Effector memory CD4-positive, alpha-beta T cell (primary cell): ENCODE measurements around the gene PRTN3.
"Not testable (repeated sequence)": the region's sequence is repeated elsewhere in the genome, so short reads cannot be mapped to it uniquely, and the experiment has no call there.

Experiments used
- DNase-seq, 3 donors: peaks; one replicate each; pipeline ENCODE4 v3.0.0-alpha.2; 2020
- H3K27ac ChIP-seq: 2 replicates; pipeline ENCODE4 v1.7.0; 2013; ENCODE audit warnings: mild to moderate bottlenecking, low read length, moderate library complexity; ENCODE audit not compliant: insufficient read depth, poor library complexity, severe bottlenecking
- H3K27me3 ChIP-seq: replicated peaks from 2 replicates; pipeline ENCODE4 v1.7.0; 2013; ENCODE audit warnings: mild to moderate bottlenecking, low read length; ENCODE audit not compliant: insufficient read depth, control insufficient read depth, poor library complexity, severe bottlenecking
- H3K36me3 ChIP-seq: 2 replicates; pipeline ENCODE4 v1.7.0; 2013; ENCODE audit warnings: mild to moderate bottlenecking, low read length, moderate library complexity; ENCODE audit not compliant: control insufficient read depth, insufficient read depth
- H3K4me1 ChIP-seq: 2 replicates; pipeline ENCODE4 v1.7.0; 2013; ENCODE audit warnings: low read length, mild to moderate bottlenecking; ENCODE audit not compliant: control insufficient read depth, insufficient read depth, poor library complexity, severe bottlenecking
- H3K4me3 ChIP-seq: 2 replicates; pipeline ENCODE4 v1.7.0; 2013; ENCODE audit warnings: low read length, low read depth, mild to moderate bottlenecking; ENCODE audit not compliant: insufficient read depth, poor library complexity, severe bottlenecking
- H3K9me3 ChIP-seq: 2 replicates; pipeline ENCODE4 v1.7.0; 2013; ENCODE audit warnings: mild to moderate bottlenecking, low read length, moderate library complexity; ENCODE audit not compliant: control insufficient read depth

Gene PRTN3

DNA sequence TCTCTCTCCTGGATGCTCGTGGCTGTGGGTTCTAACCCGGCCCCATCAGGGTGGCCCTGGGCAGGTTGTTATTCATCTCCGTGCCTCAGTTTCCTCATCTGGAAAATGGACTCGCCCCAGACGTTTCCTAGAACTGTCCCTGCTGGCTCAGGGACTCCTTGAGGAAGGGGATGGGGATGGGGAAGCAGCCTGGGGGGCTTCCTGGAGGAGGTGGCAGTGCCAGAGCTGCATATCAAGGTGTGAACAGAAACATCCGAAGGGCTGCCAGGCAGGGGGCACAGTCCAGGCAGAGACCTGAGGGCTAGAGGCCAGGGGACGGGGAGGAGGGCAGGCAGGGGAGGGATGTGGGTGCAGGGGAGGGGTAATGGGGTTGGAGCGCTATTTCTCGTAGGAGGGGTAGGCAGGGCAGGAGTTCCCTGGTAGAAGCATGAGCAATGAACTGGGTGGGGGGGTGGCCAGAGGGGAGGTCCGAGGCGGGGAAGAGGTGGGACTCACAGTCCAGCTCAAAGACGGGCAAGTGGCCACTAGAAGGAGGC lies 7.7 kb downstream of the PRTN3 start:
- H3K36me3 ChIP-seq: no peaks in the 10 kb centered on the region
- no peak for DNase-seq
- no peak overlapping the region for H3K4me3 ChIP-seq
- peaks cover 36% of the 10 kb centered on the region for H3K27me3 ChIP-seq
- H3K27ac ChIP-seq: no peak overlapping the region
- peaks cover 4% of the 10 kb centered on the region for H3K4me1 ChIP-seq
- H3K9me3 ChIP-seq: no peaks in the 10 kb centered on the region

DNA sequence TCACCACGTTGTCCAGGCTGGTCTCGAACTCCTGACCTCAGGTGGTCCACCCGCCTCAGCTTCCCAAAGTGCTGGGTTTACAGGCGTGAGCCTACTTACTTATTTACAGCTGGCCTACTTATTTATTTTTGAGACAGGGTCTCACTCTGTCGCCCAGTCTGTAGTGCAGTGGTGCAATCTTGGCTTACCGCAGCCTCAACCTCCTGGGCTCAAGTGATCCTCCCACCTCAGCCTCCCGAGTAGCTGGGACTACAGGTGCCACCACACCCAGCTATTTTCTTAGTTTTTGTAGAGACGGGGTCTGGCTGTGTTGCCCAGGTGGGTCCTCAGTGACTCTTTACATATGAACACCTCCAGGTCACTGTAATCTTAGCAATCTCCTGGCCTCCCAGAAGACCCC lies 8.4 kb downstream of the PRTN3 start:
- not testable (repeated sequence) for H3K4me3 ChIP-seq, H3K36me3 ChIP-seq, H3K27ac ChIP-seq, DNase-seq, H3K4me1 ChIP-seq, H3K9me3 ChIP-seq
- H3K27me3 ChIP-seq: peaks cover 34% of the 10 kb centered on the region

GRCh38 chr19:850221-850978 lies 9.6 kb downstream of the PRTN3 start:
- no peaks in the 10 kb centered on the region for H3K4me1 ChIP-seq
- no peak overlapping the region for H3K27ac ChIP-seq
- DNase-seq: no peak
- H3K9me3 ChIP-seq: no peaks in the 10 kb centered on the region
- no peak overlapping the region for H3K4me3 ChIP-seq
- peaks cover 30% of the 10 kb centered on the region for H3K27me3 ChIP-seq
- no peaks in the 10 kb centered on the region for H3K36me3 ChIP-seq

DNA sequence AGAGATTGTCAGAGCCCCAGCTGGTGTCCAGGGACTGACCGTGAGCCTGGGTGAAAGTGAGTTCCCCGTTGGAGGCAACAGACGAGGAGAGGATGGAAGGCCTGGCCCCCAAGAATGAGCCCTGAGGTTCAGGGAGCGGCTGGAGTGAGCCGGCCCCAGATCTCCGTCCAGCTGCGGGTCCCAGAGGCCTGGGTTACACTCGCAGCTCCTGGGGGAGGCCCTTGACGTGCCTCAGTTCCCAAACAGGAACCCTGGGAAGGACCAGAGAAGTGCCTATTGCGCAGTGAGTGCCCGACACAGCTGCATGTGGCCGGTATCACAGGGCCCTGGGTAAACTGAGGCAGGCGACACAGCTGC lies 10.2 kb downstream of the PRTN3 start:
- Histone ChIP-seq H3K27me3 (peaks cover 30% of the 10 kb centered on the region), H3K27ac (no peak overlapping the region), H3K9me3 (no peaks in the 10 kb centered on the region), H3K4me3 (no peak overlapping the region), H3K4me1 (no peaks in the 10 kb centered on the region), H3K36me3 (no peaks in the 10 kb centered on the region)
- DNase-seq: no peak

DNA sequence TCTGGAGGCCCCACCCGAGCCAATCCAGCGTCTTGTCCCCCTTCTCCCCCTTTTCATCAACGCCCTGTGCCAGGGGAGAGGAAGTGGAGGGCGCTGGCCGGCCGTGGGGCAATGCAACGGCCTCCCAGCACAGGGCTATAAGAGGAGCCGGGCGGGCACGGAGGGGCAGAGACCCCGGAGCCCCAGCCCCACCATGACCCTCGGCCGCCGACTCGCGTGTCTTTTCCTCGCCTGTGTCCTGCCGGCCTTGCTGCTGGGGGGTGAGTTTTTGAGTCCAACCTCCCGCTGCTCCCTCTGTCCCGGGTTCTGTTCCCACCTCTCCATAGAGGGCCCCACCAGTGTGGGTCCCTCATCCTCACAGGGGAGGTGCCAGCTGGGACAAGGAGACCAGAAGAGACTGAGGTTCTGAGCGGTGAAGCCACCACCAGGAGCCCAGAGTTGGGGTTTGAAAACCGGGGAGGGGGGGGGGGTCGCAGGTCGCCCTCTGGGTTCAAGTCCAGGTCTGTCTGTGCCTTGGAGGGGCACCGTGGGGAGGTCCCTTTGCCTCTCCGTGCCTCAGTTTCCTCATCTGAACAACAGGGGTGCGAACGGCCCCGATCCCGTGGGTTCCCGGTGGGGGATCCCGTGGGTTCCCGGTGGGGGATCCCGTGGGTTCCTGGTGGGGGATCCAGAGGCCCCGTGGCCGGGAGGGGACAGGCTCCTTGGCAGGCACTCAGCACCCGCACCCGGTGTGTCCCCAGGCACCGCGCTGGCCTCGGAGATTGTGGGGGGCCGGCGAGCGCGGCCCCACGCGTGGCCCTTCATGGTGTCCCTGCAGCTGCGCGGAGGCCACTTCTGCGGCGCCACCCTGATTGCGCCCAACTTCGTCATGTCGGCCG lies 11.6 kb downstream of the PRTN3 start, which contains the start of gene ELANE:
TSS of gene ELANE (plus strand) at position 168 of the 878 bp plus-strand sequence. CDS start at position 194, 26 bp downstream.
- H3K36me3 ChIP-seq: no peaks in the 10 kb centered on the region
- H3K4me3 ChIP-seq: no peak within 1 kb of the TSS
- no peak for DNase-seq
- H3K27ac ChIP-seq: no peak within 1 kb of the TSS
- H3K4me1 ChIP-seq: no peaks in the 10 kb centered on the region
- no peaks in the 10 kb centered on the region for H3K9me3 ChIP-seq
- H3K27me3 ChIP-seq: peaks cover 30% of the 10 kb centered on the region

- DNase-seq: no peak
- Histone ChIP-seq H3K27ac (no peak overlapping the region), H3K9me3 (no peaks in the 10 kb centered on the region), H3K4me3 (no peak overlapping the region), H3K36me3 (no peaks in the 10 kb centered on the region), H3K27me3 (peaks cover 30% of the 10 kb centered on the region), H3K4me1 (no peaks in the 10 kb centered on the region)
These were observed 12.3 kb downstream of the PRTN3 start for GRCh38 chr19:853014-853585.

- H3K27me3 ChIP-seq: peaks cover 24% of the 10 kb centered on the region
- not testable (repeated sequence) for DNase-seq, H3K27ac ChIP-seq, H3K36me3 ChIP-seq, H3K9me3 ChIP-seq, H3K4me1 ChIP-seq, H3K4me3 ChIP-seq
These were observed 12.9 kb downstream of the PRTN3 start for GRCh38 chr19:853614-854220.

DNA sequence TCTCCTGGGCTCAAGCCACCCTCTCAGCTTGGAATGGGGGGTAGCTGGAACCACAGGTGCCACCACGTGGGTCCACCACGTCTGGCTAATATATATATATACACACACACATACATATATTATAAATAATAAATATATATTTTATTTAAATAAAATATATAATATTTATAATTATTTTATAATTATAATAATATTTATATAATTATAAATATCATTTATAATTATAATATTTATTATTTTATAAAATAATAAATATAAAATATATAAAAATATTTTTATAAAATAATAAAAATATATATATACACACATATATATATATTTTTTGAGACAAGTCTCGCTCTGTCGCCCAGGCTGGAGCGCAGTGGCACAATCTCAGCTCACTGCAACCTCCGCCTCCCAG lies 13.8 kb downstream of the PRTN3 start:
- H3K4me1 ChIP-seq: no peaks in the 10 kb centered on the region

DNA sequence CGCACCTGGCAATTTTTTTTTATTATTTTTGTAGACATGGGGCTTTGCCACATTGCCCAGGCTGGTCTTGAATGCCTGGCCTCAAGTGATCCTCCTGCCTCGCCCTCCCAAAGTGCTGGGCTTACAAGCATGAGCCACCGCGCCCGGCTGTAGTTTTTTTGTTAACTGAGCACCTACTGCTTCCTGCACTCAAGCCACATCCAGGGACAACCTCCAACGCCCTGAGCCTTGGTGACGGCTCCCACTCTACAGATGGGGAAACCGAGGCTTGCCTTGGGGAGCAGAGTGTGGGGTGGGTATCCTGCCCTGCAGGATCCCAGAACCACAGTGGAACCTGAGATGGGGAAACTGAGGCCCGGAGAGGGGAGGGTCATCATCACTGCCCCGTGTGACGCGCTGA lies 14.3 kb downstream of the PRTN3 start:
- Histone ChIP-seq H3K4me1 (no peaks in the 10 kb centered on the region), H3K9me3 (no peaks in the 10 kb centered on the region), H3K27me3 (peaks cover 19% of the 10 kb centered on the region), H3K27ac (no peak overlapping the region), H3K36me3 (no peaks in the 10 kb centered on the region), H3K4me3 (no peak overlapping the region)
- DNase-seq: no peak

More for the DNA sequence above, 13.8 kb downstream of the PRTN3 start:
- no peak for DNase-seq
- no peaks in the 10 kb centered on the region for H3K36me3 ChIP-seq
- H3K4me3 ChIP-seq: no peak overlapping the region
- H3K27ac ChIP-seq: no peak overlapping the region
- H3K27me3 ChIP-seq: peaks cover 24% of the 10 kb centered on the region
- H3K9me3 ChIP-seq: no peaks in the 10 kb centered on the region
